ENCODE data around the gene NRK.

DNA sequence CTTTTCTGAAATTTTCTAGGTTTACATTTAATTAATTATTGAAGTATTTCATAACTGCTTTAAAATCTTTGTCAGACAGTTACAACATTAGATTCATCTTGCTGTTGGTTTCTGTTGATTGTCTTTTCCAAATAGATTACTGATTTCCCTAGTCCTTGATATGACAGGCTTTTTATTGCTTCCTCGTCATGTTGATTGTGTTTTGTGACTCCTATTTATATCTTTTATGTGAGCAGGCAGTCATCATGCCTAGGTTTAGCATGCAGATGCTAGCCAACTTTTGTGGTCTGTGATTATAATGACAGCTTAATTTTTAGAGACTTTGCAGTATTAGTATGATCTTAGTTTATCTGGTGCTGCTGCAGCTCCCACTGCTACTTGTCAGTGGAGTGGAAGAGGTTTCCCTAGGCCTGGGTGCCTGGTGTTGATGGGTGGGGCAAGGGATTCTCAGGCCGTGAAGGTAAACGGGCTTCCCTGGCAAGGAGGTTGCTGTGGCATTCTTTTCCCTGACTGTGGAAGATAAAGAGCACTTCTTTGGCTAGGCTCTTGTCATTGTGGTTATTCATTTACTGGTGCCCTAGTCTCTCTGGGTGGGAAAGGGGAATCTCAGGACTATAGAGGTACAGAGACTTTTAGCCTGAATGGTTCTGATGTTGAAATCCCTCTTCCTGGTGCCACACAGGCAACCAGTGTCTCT is 150.5 kb downstream of the NRK start:
- TF ChIP-seq EZH2 (IDR thresholded peaks at IDR 0.05; ENCODE audit: borderline replicate concordance, low read depth, low read length, poor library complexity, severe bottlenecking): no peak
- TF ChIP-seq, protein P1, sequence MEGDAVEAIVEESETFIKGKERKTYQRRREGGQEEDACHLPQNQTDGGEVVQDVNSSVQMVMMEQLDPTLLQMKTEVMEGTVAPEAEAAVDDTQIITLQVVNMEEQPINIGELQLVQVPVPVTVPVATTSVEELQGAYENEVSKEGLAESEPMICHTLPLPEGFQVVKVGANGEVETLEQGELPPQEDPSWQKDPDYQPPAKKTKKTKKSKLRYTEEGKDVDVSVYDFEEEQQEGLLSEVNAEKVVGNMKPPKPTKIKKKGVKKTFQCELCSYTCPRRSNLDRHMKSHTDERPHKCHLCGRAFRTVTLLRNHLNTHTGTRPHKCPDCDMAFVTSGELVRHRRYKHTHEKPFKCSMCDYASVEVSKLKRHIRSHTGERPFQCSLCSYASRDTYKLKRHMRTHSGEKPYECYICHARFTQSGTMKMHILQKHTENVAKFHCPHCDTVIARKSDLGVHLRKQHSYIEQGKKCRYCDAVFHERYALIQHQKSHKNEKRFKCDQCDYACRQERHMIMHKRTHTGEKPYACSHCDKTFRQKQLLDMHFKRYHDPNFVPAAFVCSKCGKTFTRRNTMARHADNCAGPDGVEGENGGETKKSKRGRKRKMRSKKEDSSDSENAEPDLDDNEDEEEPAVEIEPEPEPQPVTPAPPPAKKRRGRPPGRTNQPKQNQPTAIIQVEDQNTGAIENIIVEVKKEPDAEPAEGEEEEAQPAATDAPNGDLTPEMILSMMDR (conservative IDR thresholded peaks at IDR 0.05; ENCODE audit: low read depth, low read length): no peak

Measured in A673 (cell line).